HPDE6-E6E7 (cell line): Measurements from ENCODE around the gene SNTG2.

Experiments used
- DNase-seq: peaks from one replicate; pipeline ENCODE4 v3.0.0; 2011; ENCODE audit warnings: missing footprints; ENCODE audit errors: extremely low spot score

SNTG2 gene

DNA sequence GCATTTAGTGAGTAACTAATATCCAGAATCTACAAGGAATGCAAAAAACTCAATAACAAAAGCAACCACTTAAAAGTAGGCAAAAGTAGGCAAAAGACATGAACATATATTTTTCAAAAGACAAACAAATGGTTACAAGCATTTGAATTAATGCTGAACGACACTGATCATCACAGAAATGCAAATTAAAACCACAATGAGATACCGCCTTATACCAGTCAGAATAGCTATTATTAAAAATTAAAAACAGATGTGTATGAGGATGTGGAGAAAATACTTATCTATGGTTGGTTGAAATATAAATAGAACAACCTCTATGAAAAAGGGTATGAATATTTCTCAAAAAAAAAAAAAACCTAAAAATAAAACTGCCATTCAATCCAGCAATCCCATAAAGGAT is 51.7 kb downstream of the SNTG2 start:
- no peak for DNase-seq

DNA sequence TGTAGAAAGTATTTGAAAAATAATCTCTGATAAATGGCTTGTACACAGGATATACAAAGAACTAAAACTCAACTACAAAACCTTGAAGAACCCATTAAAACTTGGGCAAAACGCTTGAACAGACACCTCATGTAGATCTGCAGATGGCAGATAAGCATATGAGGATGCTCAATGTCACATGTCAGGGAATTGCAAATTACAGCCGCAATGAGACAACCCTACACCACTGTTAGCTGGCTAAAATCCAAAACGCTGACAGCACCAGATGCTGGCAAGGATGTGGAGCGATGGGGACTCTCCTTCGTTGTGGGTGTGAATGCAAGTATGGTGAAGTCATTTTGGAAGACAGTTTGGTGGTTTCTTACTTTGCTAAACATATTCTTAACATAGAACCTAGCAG is 53.7 kb downstream of the SNTG2 start:
- no peak for DNase-seq

DNA sequence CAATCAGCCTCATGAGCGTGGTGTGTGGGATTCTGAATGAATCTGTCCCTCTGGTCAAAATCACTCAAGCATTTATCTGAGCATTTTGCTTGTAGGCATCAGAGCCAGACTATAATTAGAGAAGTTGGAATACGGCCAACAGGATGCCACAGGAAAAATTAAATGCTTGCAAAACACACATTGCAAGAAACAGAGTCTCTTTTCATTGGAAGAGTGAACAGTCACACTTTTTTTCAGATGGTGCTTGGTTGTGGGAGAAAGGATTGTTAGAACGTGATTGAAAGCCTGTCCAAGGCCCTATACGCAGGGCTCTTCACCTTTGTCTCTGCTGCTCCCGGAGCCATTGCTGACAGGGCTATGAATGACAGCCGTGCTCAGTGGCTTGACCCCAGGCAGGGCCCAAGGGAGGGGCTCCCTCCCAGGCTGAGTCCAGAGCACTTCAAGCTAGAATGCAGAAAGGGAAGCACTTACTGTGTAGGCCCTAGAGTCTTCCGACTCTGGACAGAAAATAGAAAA is 59.8 kb downstream of the SNTG2 start:
- DNase-seq = no peak

DNA sequence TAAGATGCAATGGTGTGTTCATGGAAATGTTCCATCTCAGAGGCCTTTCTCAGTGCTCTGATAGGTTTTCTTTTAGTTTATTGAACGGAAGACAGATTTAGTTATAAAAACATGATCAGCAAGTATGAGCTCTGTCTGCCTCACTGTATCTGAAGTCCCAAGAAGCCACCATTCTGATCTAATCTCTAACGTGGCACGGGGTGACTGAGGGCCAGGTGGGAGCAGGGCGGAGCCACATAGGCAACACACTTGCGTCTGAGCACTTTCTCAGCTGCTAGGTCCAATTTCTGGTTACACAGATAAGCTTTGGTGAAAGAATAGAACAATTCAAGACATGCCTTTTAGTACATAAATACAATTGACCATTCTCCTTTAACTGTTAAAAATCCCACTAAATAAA is 60.4 kb downstream of the SNTG2 start:
- no peak for DNase-seq

DNA sequence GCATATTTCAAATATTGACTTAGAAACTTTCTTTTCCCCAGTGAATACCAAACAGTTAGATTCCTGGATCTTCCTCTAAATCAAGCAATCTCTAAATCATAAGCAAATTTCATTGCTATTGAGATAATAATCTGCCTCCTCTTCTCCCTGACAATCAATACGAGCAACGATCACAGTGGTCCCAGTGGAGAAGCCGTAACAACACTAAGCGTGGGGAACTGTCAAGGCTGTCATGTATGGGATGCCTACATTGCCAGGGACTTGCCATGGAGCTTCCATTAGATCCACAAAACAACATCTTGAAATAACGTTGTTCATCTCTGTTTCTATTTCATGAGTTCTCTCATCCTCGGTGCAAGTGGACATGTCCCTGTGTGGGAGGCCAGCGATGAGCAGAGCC is 61.3 kb downstream of the SNTG2 start:
- no peak for DNase-seq

DNA sequence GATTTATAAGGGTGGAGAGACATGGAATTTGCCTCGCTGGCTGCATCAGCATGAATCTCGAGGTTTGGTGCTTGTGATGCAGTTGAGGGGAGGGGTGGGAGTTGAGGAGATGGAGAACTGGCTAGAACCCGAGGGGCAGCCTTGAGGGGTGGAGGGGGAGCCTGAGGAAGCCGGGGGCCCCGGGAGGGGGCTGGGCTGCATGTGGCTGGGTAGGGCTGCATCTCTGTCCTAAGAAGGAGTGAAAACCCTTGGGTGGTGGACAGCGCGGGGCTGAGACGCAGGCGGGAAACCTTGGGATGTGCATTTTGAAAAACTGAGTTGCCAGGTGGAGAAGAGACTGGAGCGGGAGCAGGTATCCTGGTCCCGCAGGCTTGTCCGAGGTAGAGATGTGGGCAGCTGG is 64.2 kb downstream of the SNTG2 start:
- no peak for DNase-seq

DNA sequence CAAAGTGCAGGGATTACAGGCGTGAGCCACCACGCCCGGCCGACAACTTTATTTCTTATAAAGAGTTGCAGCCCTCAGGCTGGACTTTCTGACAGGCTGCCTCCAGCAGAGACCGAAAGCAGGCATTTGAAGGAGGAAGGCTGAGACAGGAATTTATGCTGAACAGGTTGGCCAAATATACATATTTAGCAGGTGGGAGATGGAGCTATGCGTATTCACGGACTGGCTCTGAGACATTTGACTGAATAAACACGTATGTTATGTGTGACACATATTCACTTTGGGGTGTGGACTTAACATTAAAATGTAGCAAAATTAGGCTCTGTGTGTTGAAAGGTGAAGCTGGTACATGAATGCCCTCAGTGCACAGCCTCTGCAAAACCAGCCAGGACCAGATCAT is 65.9 kb downstream of the SNTG2 start:
- DNase-seq = no peak

DNA sequence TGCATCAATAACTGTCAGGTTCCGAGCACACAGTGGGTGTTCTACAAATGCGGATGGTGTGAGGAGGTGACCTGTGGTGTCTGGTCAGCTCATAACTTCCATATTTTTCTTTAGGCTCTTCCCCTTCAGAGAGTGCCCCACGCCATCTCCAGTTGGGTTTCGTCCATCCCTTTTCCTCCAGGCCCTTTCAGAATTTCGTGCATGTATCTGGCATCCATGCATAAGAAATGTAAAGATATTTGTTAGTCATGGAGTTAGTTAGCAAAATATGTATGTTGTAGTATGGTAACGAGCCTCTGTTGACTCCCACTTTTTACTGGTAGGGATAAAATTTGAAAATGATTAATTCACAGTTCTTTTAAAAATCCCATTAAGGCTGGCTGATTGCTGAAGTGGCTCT is 67.2 kb downstream of the SNTG2 start:
- no peak for DNase-seq

DNA sequence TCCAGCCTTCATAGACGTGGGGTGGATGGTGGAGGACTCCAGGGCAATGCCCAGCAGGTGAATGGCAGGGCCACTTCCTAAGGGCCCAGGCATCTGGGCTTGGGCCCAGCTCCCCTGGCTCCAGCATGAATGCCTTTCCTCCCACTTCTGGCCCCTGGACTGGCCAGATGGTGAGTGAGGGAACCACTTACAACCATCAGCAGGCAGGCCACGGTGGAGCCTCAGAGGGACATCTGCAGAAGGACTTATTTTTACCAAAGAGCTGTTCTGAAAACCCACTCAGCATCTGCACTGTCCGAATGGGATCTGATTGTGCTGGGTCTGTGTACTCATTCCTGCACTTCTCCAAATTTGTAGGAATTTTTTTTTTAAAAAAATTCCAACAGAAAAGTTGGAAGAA is 69.6 kb downstream of the SNTG2 start:
- no peak for DNase-seq

DNA sequence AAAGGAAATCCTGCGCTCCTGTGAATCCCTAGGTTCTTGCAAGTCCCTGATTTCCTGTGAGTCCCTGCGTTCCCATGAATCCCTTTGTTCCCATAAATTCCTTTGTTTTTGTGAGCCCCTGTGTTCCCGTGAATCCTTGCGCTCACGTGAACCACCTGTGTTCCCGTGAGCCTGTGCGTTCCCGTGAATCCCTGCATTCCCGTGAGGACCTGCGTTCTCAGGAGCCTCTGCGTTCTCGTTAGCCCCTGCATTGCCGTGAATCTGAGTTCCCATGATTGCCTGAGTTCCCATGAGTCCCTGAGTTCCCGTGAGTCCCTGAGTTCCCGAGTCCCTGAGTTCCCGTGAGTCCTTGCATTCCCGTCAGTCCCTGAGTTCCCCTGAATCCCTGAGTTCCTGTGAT is 71.5 kb downstream of the SNTG2 start:
- no peak for DNase-seq

DNA sequence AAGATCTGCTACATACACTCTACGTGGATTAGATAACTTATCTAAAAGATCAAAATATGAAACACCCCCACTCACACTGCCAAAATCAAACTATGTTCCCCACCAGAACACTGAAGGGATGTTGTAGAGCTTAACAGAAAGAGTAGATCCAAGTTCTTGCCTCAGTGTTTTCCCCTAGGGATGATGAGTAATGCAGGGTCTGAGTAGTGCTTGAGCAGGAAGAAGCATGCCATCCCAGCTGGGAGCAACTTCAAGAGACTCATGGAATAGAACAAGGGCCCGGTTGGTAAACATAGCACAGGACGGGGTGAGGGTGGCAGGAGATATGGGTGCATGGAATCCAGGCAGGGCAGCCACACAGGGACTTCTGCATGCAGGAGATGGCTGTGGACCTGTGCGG is 74.3 kb downstream of the SNTG2 start:
- no peak for DNase-seq

DNA sequence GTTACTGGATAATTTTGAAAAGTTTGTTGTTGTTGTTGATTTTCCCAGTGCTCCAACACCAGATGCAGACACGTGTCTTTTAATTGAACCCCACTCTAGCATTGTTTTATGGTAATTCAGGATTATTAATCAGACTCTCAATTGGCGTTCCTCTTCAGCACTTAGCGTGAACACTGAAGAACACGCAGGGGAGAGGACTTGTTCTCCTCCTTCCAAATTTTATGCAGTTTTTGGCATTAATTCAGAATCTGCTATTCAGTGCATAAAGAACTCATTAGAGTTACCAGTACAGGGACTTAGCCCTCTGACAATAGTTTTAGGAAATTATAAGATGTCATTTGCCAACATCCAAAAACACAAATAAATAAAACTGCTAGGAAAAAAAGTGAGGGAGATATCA is 75.5 kb downstream of the SNTG2 start:
- no peak for DNase-seq

DNA sequence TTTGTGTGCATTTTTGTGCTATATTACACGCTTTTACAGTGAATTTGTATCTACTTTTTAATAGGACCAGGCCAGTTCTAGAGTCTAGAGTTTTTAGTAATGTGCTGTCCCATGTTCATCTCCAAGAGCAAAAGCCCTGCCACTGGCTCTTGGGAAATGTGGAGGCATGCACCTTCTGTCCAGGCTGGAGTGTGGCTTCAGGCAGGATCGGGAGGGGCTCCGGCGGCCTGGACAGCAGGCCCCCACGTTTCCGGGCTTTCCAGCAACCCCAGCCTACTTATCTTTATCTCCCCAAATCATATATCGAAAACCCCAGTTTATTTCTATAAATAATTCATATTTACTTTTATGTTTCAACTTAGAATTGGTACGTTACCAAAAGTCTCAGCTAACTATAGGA is 78.2 kb downstream of the SNTG2 start:
- DNase-seq = no peak

DNA sequence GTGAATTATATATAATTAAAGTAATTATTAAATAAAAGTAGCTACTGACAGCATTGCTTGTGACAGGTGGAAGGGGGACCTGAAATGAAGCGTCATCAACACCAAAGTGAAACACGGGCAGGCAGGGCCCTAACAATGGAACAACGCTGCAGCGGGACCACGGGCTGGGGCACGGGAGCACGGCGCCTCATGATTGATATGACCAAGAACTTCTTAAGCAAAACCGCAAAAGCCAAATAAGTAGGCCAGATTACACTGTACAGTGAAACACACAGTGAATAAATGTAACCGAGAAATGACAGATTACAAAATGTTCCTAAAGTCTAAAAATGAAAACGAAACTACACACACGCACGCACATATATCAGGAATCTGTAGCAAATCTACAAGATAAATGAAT is 81.4 kb downstream of the SNTG2 start:
- DNase-seq = no peak

DNA sequence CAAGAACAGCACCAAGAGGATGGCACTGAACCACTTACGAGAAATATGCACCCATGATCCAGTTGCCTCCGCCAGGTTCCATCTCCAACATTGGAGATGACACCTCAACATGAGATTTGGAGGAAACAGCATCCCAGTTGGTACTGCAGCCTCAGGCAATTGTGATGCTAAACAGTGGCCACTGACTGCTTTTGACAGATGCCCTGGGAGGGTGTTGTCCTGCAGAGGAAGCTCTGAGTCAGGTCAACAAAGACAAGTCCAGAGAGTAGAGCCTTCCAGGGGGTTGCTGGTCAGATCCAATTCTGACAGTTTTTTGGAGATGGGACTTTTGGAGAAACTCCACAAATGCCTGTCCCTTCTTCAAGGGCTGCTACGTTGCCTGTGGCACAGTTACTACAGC is 82.4 kb downstream of the SNTG2 start:
- no peak for DNase-seq

DNA sequence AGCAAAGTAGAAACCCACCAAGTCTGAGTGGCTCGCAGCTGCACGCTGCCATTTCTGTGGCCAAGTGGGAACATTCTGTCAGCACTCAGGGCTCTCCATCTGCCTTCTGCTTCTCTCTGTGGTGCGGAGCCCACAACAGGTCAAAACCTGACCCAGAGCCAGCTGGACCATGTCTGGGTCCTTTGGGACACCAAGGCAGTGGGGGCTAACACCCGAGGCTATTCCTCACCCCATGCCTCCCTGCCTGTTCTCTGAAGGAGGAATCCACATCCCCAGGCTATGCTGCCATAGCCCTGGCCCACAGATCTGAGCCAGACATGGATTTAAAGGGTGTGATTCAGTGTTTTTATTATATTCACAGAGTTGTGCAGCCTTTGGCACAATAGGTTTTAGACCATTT is 86.4 kb downstream of the SNTG2 start:
- no peak for DNase-seq

DNA sequence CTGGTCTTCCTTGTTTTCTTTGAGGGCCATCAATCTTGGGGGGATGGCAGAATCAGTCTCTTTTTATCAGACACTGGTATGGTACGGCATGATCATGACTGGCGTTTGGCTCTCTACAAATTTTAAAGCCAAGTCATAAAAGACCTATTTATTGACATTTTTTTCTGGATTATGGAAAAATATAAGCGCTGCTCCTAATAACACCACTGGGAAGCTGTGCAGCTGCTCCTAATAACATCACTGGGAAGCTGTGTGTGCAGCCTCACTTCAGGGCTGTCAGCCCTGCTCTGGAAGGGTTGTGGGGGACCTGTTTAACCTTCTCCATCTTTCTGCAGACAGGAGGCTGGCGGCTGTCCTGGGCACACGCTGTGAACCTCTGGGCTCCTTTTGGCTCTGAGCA is 88.9 kb downstream of the SNTG2 start:
- no peak for DNase-seq

DNA sequence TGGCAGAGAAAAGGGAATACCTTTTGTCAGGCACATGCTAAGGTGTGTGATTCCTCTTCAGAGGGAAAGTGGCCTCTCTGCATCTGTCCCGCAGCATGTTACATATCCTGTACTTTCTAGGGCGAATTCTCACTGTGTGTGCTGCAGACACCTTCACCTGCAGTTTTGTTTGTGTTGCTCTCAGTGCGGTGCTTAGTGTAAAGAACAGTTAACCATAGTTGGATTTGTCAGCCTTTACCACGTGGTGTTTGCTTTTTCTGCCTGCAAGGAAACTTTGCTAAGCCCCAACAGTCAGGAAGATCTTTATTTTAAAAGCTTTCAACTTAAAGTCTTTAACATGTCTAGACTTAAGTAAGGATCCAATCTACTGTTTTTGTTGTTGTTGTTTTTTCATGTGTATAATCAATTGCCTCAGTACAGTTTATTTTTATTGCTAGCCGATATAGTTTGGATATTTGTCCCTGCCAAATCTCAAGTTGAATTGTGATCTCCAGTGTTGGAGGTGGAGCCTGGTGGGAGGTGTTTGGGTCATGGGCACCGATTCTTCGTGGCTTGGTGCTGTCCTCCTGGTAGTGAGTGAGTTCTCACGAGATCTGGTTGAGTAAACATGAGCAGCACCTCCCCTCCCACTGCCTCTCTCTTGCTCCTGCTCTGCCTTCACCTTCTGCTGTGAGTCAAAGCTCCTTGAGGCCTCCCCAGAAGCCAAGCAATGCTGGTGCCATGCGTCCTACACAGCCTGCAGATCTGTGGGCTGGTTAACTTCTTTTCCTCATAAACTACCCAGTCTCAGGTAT is 90.6 kb downstream of the SNTG2 start:
- DNase-seq = no peak

DNA sequence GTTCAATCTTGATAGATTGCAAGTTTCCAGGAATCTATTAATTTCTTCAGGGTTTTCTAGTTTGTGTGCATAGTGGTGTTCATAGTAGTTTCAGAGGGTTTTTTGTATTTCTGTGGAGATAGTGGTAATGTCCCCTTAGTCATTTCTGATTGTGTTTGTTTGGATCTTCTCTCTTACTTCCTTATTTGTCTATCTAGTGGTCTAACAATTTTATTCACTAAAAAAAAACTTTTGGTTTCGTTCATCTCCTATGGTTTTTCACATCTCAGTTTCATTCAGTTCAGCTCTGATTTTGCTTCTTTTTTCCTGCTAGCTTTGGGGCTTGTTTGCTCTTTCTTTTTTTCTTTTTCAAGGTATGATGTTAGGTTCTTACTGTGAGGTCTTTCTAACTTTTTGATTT is 94.5 kb downstream of the SNTG2 start:
- DNase-seq = no peak

DNA sequence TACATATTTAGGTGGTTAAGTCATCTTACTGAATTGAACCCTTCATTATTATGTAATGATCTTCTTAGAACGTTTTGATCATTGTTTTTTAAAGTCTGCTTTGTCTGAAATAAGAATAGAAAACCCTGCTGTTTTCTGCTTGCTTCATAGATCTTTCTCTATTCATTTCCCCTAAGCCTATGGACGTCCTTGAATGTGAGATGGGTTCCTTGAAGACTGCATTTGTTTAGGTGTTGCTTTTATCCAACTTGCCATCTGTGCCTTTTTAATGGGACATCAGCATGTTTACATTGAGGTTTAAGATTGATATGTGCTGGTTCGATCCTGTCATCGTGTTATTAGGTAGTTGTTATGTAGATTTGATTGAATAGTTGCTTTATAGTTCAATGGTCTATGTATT is 95.4 kb downstream of the SNTG2 start:
- no peak for DNase-seq

DNA sequence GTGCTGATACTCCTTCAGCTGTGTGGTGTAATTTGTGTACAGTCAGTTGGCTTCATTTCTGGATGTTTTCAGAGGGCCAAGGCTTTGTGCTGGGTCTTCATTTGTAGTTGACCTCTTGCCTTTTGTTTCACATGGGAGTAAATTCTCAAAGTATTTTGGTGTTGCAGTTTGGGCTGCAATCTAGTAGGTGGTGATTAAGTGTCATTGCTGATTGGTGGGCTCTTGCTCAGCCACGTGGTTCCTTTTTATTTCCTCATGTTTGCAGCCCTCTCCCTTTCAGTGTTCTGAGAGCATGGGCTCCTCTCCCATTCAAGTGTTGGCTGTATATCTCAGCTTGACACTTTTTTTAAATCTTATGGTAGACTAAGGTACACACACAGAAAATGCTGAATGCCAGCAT is 96.8 kb downstream of the SNTG2 start:
- DNase-seq = no peak

DNA sequence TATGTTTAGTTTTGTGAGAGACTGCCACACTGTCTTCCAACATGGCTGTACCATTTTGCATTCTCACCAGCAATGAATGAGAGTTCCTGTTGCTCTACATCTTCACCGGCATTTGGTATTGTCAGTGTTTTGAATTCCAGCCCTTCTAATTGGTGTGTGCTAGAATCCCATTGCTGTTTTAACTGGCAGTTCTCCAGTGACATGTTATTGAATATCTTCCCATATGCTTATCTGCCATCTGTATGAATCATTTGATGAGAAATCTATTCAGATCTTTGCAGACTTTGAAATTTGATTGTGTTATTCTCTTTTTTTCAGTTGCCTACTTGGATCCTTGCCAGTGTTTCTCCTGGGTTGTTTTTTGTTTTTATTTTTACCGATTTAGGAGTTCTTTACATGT is 99.0 kb downstream of the SNTG2 start:
- no peak for DNase-seq

DNA sequence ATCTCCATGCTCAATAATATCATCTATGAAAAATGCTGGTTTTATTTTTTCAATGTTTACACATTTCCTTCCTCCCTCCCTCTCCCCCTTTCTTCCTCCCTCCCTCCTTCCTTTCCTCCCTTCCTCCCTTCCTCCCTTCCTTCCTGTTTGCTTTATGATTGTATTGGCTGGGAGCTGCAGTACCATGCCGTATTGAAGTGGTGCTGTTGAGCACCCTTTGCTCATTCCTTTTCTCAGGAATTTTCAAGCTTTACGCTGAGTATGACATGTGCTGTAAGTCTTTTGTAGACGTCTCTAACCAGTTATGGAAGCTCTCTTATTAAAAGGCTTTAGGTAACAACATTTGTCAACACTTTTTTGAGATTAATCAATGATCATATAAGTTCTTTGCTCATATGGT is 100.4 kb downstream of the SNTG2 start:
- no peak for DNase-seq

DNA sequence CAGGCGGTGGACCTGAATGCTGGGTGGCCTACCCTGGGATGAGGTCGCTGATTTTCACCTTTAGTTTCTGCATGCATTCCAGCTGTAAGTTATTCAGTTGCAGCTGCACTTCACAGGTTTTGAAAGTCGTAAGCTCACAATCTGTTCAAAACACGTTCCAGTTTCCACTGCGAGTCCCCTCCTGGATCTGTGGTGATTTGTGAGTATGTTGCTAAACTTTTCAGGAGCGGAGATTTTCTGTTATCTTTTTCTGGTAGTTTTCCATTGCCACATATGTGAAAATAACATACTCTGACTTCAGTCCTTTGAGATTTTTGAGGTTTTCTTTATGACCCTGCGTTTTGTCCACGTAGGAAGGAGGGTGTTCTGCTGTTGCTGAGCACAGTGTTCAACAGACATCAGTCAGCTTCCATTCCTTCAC is 102.1 kb downstream of the SNTG2 start:
- no peak for DNase-seq
